IPS DF 19.7 (cell line): ENCODE data around the gene LRCOL1.

ENCODE experiments used
- DNase-seq: peaks from one replicate; pipeline ENCODE4 v3.0.0-alpha.2; 2013; ENCODE audit warnings: low read depth, low spot score

Gene LRCOL1

DNA sequence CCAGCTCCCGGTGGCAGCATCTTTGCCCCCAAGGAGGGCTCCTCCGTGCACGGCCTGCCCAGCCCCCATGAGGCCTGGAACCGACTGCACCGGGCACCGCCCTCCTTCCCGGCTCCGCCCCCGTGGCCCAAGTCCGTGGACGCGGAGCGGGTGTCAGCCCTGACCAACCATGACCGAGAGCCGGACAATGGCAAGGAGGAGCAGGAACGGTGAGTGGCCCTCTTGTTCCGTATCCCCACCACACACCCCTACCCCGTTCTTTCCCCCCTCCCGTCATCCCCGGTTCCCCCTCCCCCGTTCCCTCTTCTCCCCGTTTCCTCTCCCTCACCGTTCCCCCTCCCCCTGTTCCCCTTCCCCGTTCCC, 28.3 kb downstream of the LRCOL1 start:
- no peak for DNase-seq

GRCh38 chr12:132581348-132582057, 28.9 kb downstream of the LRCOL1 start:
- no peak for DNase-seq

- DNase-seq = no peak
These were observed 29.6 kb downstream of the LRCOL1 start for GRCh38 chr12:132580701-132581292.

DNA sequence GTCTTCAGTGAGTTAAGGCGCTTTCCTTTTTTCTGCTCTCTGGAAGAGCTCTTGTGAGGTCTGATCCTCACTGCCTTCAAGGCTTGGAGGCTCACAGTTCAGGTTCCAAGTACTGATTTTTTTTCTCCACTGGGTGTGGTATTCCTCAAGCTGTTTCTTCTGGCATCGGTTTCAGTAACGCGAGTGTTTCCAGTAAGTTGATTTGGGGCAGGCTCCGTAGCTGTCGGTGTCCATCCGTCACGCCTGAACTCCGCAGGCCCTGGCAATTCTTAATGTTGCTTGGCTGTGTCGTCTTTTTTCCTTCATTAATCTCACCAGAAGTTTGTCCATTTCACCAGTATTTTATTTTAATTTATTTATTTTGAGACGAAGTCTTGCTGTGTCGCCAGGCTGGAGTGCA, 30.6 kb downstream of the LRCOL1 start:
- DNase-seq = no peak

GRCh38 chr12:132578826-132579225, 31.6 kb downstream of the LRCOL1 start:
- no peak for DNase-seq

- DNase-seq = no peak
These were observed 32.3 kb downstream of the LRCOL1 start for GRCh38 chr12:132578118-132578517.

DNA sequence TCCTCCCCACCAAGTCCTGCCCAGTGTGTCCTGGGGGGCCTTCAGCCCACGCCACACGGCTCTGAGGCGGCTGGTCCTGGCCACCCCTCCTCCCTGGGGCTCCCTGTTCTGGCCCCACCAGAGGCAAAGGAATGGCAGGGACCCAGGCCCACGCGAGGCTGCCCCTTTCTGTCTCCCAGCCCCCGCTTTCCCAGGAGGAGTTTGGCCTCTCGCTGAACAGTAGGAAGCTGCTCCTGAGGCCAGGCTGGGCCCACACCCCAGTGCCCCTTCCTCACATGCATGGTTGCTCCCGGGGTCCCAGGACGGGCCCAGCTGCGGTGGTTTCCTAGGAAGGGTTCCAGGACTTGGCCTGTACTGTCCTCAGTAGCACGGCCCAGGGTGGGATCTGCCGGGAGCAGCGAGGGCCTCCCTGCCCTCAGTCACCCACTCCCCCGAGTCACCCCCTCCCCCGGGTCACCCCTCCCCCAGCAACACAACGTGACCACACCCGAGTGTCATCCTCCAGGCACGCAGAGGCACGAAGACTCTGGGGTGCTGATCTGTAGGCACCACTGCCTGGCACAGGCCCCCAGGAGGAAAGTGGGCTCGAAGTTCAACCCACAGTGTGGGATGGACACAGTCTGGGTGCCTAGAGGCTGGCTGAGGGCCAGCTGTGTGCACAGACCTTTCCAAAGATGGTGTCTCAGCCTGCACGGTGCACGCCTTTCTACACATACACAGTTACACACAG, 33.0 kb downstream of the LRCOL1 start:
- no peak for DNase-seq

DNA sequence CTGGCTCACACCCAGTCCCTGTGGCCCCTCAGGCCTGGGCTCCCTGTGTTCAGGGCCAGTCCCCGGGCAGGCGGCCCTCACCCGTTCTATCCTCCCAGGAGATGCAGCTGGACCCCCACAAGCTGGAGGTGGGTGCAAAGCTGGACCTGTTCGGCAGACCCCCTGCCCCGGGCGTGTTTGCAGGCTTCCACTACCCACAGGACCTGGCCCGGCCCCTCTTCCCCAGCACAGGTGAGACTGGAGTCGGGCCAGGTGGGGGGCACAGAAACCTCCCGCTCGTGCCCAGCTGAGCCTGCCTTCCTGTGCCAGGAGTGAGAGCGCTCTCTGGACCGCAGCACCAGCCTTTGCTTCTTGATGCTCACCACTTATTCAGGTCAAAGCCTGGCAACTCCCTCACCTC, 33.7 kb downstream of the LRCOL1 start:
- no peak for DNase-seq

DNA sequence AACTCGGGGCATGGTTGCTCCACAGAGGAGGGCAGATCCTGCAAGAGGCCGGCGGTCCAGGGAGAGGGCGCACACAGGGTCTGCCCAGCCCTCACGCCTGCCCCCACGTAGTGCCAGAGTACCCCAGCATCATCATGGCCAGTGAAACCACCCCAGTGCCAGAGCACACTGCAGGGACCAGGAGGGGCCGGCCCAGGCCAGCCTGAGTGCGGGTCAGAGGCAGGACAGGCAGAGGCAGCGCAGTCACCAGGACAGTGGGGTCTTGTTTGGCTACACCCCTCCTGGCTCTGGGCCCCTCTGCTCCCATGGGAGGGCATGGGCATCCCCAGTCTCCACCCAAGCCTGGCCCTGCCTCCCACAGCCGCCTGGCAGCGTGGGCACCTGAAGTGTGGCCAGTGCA, 34.7 kb downstream of the LRCOL1 start:
- no peak for DNase-seq

- no peak for DNase-seq
These were observed 35.9 kb downstream of the LRCOL1 start for GRCh38 chr12:132574271-132574996.

- no peak for DNase-seq
These were observed 37.3 kb downstream of the LRCOL1 start for GRCh38 chr12:132572801-132573760.

GRCh38 chr12:132572106-132572505, 38.3 kb downstream of the LRCOL1 start:
- no peak for DNase-seq

DNA sequence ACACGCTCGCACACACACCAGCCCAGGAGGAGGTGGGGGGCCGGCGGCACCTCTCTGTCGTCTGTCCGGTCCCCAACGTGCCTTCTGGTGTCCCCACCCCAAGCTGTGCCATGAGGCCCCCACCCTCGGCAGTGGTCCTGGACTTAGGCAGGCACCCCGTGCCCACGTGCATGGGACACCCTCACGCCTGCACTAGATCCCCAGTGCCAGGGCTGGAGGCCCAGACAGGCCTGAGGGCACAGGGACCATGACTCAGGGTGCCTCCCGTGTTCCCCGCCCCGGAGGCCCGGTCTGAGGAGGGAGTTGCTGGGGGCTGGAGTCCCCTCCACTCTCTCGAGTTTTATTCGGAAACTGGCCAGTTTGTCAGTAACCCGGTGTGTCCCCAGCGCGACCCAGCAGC, 38.8 kb downstream of the LRCOL1 start:
- no peak for DNase-seq

GRCh38 chr12:132571051-132571450, 39.3 kb downstream of the LRCOL1 start:
- DNase-seq = no peak

DNA sequence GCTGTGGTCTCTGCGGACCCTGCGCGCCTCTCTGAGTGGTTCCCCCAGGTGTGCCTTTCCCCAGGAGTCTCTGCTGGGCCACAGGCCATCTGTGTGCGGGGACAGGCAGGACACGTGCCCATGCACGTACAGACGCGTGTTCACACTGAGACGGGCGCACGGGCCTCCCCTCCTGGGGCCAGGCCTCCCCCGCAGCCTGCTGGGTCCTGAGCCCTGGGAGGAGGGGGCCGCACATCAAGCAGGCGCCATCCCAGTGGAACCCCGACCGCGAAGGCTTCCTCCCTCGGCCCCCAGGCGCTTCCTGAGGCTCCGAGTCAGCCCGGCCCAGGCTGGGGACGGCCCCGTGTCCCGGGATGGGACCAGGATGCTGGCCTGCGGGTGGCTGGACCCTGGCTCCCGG, 39.7 kb downstream of the LRCOL1 start:
- DNase-seq = no peak

DNA sequence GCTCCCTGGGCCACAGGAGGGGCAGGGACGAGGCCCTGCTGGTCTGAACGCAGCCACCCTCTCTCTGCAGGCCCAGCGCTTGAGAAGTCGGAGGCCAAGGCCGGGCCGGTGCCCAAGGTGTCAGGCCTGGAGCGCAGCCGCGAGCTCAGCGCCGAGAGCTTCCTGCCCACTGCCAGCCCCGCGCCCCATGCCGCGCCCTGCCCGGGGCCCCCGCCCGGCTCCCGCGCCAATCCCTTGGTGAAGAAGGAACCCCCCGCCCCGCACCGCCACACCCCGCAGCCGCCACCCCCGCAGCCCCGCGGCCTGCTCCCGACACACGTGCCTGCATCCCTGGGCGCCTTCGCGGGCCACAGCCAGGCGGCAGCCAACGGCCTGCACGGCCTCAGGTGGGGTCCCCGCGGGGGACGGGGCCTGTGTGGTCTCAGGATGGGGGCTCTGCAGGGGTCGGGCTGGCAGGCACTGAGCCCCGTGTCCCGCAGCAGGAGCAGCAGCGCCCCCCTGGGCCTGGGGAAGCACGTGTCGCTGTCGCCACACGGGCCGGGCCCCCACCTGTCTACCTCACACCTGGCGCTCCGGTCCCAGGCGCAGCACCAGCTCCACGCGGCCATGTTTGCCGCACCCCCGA, 40.4 kb downstream of the LRCOL1 start:
- DNase-seq = no peak

GRCh38 chr12:132568826-132569480, 41.4 kb downstream of the LRCOL1 start:
- no peak for DNase-seq

- DNase-seq = no peak
These were observed 42.1 kb downstream of the LRCOL1 start for GRCh38 chr12:132568301-132568700.

DNA sequence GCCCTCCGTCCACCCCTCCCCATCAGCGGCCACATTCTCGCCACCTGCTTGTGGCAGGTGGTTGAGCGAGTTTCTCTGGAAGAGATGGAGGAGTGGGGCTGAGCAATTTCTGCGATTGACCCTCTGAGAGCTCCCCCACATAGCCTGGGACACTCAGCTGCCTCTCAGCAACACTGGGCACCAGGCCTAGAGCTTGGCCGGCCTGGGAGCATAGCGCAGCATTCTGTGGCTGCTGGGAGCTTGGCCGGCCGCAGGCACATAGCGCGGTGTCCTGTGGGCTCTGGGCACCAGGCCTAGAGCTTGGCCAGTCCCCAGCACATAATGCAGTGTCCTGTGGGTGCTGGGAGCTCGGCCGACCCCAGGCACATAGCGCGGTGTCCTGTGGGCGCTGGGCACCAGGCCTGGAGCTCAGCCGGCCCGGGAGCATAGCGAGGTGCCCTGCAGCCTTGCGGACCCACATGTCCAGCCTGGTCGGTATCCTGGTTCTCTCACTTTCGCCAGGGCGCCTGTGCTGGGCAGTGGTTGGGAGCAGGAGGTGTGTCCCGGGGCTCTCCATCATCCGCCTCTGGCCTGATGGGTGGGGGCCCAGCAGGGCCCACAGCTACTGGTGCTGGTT, 43.8 kb downstream of the LRCOL1 start:
- no peak for DNase-seq

DNA sequence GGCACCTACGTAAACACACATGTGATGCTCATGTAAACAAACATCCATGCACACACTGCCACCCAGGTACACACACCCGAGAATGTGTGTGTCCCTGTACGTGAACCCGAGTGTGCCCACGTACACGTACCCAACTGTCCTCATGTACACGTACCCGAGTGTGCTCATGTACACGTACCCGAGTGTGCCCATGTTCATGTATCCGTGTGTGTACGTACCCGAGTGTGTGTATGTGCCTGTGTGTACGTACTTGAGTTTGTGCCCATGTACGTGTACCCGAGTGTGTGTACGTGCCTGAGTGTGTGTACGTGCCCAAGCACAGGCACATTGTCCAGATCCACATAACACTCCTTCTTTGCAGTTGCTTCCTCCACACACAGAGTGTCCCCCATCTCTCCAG, 45.0 kb downstream of the LRCOL1 start:
- no peak for DNase-seq
